Measurements from ENCODE around the gene KAT6B.

The KAT6B gene

DNA sequence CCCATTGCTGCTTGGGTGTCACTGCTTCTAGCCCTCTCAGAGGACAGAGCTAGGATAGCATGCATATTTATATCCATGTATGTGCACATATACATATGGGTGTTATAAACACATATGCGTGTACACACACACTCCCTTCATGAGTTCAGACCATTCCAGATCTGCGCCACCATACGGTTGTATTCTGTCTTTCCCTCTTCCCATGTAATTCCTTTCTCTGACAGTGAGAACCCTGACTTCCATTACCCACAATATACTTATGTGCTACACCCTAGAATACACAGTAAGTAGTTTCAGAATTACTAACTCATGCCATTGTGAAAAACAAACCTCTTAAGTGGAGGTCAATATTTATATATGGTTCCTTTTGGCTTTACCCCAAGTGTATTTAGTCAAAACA, 168.5 kb downstream of the KAT6B start:
- no peak for DNase-seq

GRCh38 chr10:74995806-74996205, 169.4 kb downstream of the KAT6B start:
- no peak for DNase-seq

GRCh38 chr10:74997163-74997562, 170.8 kb downstream of the KAT6B start:
- DNase-seq, result no peak

GRCh38 chr10:75000748-75001321, 174.4 kb downstream of the KAT6B start:
- DNase-seq, result no peak

GRCh38 chr10:75001715-75002350, 175.4 kb downstream of the KAT6B start:
- DNase-seq, result no peak

DNA sequence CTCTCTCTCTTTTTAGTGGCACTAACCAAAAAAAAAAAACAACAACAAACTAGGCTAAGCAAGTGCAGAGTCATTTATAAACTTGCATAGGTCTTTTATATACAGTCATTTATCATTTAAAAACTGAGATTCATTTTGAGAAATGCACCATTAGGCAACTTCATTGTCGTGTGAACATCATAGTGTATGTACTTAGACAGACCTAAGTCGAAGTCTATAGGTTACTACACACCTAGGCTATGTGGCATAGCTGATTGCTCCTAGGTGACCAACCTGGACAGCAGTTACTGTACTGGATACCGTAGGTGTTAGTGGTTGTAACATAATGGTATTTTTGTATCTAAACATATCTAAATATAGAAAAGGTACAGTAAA, 175.9 kb downstream of the KAT6B start:
- DNase-seq, result no peak

- DNase-seq, result no peak
Observed at GRCh38 chr10:75002967-75003594, 176.7 kb downstream of the KAT6B start.

DNA sequence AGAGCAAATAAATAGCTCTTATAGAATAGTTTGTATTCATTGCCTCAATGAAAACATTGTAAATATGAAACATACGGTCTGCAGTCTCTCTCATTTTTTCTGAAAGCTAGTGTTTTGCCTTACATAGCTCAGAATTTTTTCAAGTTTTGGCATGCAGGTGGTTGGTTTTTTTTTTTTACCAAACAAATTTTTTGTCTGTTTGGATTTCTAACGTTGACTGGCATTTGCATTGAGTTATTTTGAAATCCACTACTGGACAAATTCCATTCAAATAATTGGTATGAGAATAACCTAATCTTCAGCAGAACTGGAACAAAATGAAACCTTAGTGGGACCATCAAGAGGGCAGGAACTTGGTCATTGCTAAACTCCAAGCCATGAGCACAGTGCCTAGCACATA, 177.5 kb downstream of the KAT6B start:
- DNase-seq, result no peak

DNA sequence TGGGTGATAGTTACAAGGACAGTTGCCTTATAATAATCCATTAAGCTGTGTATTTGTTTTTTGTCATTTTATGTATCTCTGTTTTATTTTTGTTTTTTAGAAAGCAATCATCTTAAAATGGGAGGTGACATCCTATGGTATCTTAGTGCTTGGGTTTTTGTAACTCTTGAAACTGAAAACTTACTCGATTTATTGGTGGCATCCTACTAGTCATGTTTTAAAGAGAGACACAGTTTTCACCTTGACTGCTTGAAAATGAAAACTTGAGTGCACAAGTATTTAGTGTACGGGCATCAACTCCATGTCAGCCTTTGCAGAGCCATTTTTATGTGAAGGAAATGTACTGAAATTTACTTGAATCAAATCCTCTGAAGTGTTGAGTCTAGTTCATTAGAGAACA, 181.2 kb downstream of the KAT6B start:
- DNase-seq, result no peak

DNA sequence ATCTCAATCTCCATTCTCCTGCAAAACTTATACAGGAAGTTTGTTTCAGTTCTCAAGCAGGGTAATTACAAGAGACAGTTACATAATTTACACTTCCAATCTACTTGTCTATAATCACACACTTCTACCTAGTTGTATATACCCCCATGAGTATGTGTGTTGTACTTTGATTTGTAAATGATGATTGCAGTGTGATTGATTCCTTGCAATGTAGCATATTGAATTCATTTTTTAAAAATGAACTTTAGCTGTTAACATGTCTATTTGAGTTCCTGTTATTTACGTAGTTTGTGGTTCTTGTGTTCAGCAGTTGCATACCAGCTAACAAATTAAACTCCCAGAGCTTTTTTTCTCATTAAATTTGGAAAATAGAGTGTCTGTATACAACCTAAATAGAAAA, 182.6 kb downstream of the KAT6B start:
- DNase-seq, result no peak

- no peak for DNase-seq
Observed at GRCh38 chr10:75009426-75009825, 183.0 kb downstream of the KAT6B start.

DNA sequence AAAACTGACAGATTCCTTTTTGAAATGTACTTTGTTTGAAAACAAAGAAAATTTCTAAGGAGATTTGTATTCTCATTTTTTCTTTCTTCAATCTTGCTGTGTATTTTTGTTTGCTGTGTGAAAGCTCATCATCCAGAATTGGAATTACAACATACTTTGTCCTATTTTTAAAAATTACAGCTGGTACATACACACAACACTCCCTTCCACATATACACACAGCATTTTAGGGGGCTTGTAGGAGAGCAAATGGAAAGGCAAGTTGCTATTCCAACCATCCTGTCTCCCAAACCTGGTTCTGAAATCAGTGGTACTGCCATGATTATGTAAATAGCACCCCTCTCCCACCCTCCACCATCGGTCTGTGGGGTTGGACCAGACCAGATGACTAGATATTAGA, 184.0 kb downstream of the KAT6B start:
- DNase-seq, result no peak

- DNase-seq, result no peak
Observed at GRCh38 chr10:75011221-75011620, 184.8 kb downstream of the KAT6B start.

DNA sequence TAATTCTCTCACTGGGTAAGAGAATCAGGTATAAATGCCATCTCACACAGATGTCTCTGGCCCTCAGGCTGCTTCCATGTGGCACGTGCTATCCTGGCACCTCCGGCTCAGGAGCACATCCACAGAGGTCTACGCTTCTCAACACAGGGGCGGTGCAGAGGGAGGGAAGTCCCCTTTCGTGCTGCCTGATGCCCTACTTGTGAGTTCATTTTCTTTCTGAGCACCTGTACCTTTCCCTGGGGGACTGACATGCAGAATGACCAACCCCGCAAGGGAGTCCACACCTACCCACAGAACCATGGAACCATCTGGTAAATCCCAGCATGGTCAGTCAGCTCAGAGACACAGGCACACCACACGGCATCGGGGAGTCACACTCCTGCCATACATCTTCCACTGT, 186.1 kb downstream of the KAT6B start:
- no peak for DNase-seq

DNA sequence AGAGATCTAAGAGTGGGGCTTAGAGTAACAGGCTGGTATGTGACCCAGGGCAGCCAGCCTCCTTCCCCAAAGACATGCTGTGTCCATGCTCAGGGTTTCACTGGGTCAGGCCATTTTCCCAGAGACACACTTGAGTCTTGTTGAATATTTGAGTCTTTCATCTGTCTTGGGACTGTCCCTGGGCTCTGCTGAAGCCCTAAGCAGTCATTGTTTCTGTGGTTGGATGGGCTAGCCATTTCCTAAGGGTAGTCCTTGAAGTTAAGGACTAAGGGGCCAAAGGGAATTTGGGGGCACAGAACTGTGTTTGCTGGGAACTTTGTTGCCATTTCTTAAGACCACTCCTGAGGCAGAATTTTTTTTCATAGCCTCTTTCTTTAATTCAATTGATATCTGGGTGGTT, 186.6 kb downstream of the KAT6B start:
- no peak for DNase-seq

GRCh38 chr10:75013522-75013921, 187.1 kb downstream of the KAT6B start:
- no peak for DNase-seq

DNA sequence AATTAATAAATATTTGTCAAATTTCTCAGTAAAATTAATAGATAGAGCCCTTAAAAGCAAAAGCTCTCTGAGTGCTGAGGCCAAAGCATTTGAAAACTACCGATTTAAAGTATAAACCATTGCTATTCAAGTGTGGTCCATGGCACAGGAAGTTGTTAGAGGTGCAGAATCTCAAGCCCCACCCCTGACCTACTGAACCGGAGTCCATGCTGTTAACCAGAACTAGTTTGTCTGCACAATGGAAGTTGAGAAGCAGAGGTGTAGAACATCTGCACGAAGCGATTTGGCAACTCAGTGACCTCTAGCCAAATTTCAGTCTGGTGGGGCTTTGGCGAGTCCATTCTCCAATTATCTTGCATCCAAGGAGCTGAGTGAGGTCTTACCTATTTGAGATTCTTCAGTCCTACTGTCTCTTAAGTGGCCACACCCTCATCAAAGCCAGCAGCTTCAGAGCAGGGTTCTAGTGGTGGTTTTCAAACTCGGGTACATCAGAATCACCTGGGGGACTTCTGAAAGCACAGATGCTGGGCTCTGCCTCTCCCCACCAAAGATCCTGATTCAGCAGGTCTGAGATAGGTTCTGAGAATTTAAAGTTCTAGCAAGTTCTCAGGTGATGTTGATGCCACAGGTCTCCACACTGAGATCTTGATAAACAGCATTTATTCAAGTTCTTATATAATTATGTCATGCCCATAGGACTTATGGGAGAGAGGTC, 188.3 kb downstream of the KAT6B start:
- DNase-seq, result no peak

DNA sequence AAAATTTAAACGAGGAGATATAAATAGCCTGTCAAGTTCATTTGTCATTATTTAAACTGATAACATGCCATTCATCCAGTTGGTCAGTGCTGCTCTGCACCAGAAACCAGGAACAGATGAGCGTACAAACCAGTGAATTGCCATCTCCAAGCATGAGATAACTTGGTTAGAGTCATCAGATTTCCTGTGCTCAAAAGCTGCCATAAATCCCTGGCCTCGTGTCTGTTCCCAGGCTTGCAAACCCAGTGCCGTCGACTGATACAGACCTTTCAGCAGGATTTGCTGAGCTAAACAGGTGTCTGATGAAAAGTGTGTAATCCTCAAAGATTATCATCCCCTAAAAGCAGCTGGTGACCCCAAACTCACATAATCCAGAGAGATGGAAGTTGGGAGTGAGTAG, 189.0 kb downstream of the KAT6B start:
- no peak for DNase-seq

DNA sequence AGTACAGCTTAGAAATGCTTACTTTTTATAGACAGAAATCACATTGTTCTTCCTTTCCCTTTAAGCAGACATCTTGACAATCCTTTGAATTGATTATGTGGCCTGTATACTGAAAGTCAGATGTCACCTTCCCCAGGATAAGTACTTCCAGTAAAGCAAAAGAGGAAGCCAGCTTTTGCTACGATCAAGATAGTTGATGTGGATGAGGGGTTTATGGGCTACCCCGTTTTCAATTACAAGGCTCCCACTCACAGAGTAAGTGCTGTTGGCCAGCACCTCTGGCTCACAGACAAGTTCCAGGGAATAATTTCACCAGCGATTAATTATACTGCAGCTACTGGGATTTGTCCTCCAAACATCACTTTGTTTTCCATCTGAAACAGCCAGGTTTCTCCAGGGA, 189.9 kb downstream of the KAT6B start:
- DNase-seq, result no peak

- no peak for DNase-seq
Observed at GRCh38 chr10:75018251-75018650, 191.9 kb downstream of the KAT6B start.

DNA sequence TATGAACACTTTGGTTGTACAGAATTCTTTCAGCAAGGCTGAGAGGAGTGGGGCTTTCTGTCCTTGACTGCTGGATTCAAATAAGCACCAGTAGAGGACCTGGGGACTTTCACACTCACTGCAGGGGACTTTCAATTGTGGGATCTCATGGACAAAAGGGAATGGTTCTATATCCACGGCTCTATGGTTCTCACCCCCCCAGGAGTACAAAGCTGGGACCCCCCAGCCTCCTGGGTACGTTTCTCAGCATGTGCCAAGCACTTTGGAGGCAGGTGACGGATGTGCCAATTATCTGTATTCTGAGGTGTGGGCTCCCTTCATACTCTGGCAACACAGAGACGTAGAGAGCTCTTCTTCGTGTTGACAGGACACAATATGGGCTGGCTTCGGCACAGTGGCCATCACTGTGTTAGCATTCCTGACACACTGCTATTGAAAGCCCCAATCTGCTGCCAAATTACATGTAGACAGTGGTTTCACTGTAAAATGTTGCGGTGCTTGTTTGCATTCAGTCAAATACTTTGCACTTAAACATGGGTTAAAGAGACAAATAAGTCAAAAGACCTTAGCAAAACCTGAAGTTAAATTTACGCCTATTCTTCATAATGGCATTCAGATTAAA, 192.4 kb downstream of the KAT6B start:
- no peak for DNase-seq

DNA sequence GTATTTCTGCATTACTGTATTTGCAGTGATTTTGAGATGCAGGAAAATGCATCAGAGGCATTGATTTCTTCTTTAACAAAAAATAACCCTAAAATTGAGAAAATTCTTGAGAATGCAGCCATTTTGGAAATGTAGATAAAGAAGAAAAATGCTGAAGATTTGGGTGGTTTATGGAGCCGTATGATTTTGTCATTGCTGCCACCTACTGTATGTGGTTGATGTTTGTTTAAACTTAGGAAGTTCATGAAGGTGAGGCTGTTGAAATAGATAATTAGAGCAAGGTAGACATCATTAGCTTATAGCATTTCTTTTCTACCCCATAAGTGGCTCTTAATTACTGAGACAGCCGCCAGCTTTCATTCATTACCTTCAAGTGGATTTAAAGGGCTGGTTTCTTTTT, 193.0 kb downstream of the KAT6B start:
- DNase-seq, result peak; percentile 48

DNA sequence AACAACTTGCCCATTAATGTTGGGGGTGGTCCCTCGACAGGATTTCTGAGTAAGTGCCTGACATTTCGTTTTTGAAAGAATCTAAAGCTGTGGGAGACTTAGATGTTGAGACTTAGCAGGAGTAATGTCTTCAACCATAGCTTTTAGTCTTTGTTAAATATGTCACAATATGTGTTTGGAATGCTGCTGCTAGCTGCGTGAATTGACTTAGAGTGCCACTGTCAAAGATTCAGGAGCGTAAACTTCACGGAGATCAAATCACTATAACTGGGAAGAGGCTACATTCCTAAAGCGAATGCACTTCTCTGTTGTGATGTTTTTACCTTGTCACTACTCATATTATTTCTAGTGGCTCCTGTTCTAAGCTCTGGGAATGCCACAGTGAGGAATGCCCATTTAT, 193.8 kb downstream of the KAT6B start:
- DNase-seq, result no peak
